Measurements from ENCODE around the gene PRDX4. TPM values are rescaled to one million over a fixed set of nuclear protein-coding genes. Genes with fewer than 3 reads are reported as not detected.
"Not testable (repeated sequence)": the region's sequence is repeated elsewhere in the genome, so short reads cannot be mapped to it uniquely, and the experiment has no call there.

The PRDX4 gene
- total RNA-seq, 1 donor from 2014 or later: 165 TPM

- Mint-ChIP-seq H3K4me3 (no peak overlapping the region), H3K9me3 (peaks cover 4% of the 10 kb centered on the region), H3K36me3 (no peaks in the 10 kb centered on the region), H3K27ac (peak overlapping the region; percentile 81), H3K4me1 (peaks cover 40% of the 10 kb centered on the region), H3K27me3 (ENCODE audit: low read depth) (no peaks in the 10 kb centered on the region)
- no peak for DNase-seq (ENCODE audit: low spot score in 2 of 2, unreplicated experiment in 2 of 2)
- TF ChIP-seq CTCF (IDR thresholded peaks at IDR 0.05; ENCODE audit: unreplicated experiment): no peak
These were observed 11.2 kb upstream of the PRDX4 start for GRCh38 chrX:23656091-23656490.

GRCh38 chrX:23656684-23657083, 10.6 kb upstream of the PRDX4 start:
- Mint-ChIP-seq H3K27ac (peak overlapping the region; percentile 81), H3K4me1 (peaks cover 40% of the 10 kb centered on the region), H3K9me3 (peaks cover 8% of the 10 kb centered on the region), H3K36me3 (no peaks in the 10 kb centered on the region), H3K4me3 (no peak overlapping the region), H3K27me3 (ENCODE audit: low read depth) (no peaks in the 10 kb centered on the region)
- no peak for DNase-seq (ENCODE audit: low spot score in 2 of 2, unreplicated experiment in 2 of 2)
- TF ChIP-seq CTCF (IDR thresholded peaks at IDR 0.05; ENCODE audit: unreplicated experiment): no peak

- H3K36me3 Mint-ChIP-seq: no peaks in the 10 kb centered on the region
- H3K9me3 Mint-ChIP-seq: peaks cover 5% of the 10 kb centered on the region
- H3K27ac Mint-ChIP-seq: peak overlapping the region; percentile 82
- no peak overlapping the region for H3K4me3 Mint-ChIP-seq
- no peak for DNase-seq (ENCODE audit: low spot score in 2 of 2, unreplicated experiment in 2 of 2)
- H3K4me1 Mint-ChIP-seq: peaks cover 40% of the 10 kb centered on the region
- no peak for TF ChIP-seq CTCF (IDR thresholded peaks at IDR 0.05; ENCODE audit: unreplicated experiment)
- H3K27me3 Mint-ChIP-seq (ENCODE audit: low read depth): no peaks in the 10 kb centered on the region
These were observed 8.0 kb upstream of the PRDX4 start for GRCh38 chrX:23659339-23659738.

- Mint-ChIP-seq H3K27ac (peak overlapping the region; percentile 82), H3K4me1 (peaks cover 38% of the 10 kb centered on the region)
- H3K4me3 Mint-ChIP-seq; DNase-seq (ENCODE audit: low spot score in 2 of 2, unreplicated experiment in 2 of 2); H3K27me3 Mint-ChIP-seq (ENCODE audit: low read depth); H3K9me3 Mint-ChIP-seq; H3K36me3 Mint-ChIP-seq: not testable (repeated sequence)
These were observed 7.1 kb upstream of the PRDX4 start for GRCh38 chrX:23660083-23660765.

- H3K4me3 Mint-ChIP-seq: no peak overlapping the region
- DNase-seq (ENCODE audit: low spot score in 2 of 2, unreplicated experiment in 2 of 2): no peak
- H3K27me3 Mint-ChIP-seq (ENCODE audit: low read depth): no peaks in the 10 kb centered on the region
- H3K36me3 Mint-ChIP-seq: no peaks in the 10 kb centered on the region
- H3K4me1 Mint-ChIP-seq: peaks cover 33% of the 10 kb centered on the region
- peaks cover 5% of the 10 kb centered on the region for H3K9me3 Mint-ChIP-seq
- H3K27ac Mint-ChIP-seq: no peak overlapping the region
- no peak for TF ChIP-seq CTCF (IDR thresholded peaks at IDR 0.05; ENCODE audit: unreplicated experiment)
These were observed 6.5 kb upstream of the PRDX4 start for GRCh38 chrX:23660766-23661132.

GRCh38 chrX:23661671-23662070, 5.6 kb upstream of the PRDX4 start:
- no peak for DNase-seq (ENCODE audit: low spot score in 2 of 2, unreplicated experiment in 2 of 2)

More at GRCh38 chrX:23661671-23662070, 5.6 kb upstream of the PRDX4 start:
- Mint-ChIP-seq H3K27ac (no peak overlapping the region), H3K27me3 (ENCODE audit: low read depth) (no peaks in the 10 kb centered on the region), H3K4me3 (no peak overlapping the region), H3K36me3 (no peaks in the 10 kb centered on the region), H3K9me3 (peaks cover 5% of the 10 kb centered on the region), H3K4me1 (peaks cover 34% of the 10 kb centered on the region)
- no peak for TF ChIP-seq CTCF (IDR thresholded peaks at IDR 0.05; ENCODE audit: unreplicated experiment)
